ENCODE results near the gene GTF2A1.

DNA sequence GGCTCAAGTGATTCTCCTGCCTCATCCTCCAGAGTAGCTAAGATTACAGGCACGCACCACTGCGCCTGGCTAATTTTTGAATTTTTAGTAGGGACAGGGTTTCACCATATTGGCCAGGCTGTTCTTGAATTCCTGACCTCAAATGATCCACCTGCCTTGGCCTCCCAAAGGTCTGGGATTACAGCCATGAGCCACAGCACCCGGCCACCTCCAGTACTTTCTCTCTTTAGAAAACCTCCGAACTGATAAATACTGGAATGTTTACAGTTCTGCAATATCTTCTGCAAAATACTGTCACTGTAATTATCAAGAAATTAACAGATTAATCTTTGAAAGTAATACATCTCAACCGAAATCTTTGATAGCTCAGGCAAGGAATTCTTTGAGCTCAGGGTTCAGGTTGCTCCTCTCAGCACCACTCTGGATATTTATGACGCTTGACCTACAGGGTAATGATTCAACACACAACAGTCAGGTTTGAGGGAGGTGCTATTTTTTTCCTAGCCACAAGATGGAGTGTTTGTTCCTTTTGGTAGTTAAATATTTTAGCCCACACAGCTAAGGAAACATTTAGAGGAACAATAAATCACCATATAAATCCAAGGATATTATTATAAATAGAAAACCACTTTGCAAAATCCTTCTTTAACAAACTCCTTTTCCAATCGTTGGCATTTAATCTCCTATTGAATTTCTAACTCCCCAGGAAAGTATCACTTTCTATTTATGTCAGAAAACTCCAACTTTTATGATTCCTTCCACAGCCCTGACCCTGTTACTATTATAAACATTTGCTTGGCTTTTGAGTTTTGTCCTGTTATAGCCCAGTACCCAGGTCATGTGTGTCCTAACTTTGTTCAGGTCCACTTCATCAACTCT is 48.6 kb upstream of the GTF2A1 start:
- peak in 5 of 6 experiments; percentile 73 to 96 (median 93) for TF ChIP-seq CTCF (IDR thresholded peaks at IDR 0.05)
- no peak for TF ChIP-seq POLR2A (IDR thresholded peaks at IDR 0.05)
